DND-41 (cell line): ENCODE data around the gene GPC1.

Experiments
- CTCF ChIP-seq: IDR thresholded peaks from 2 replicates; pipeline ENCODE4 v1.5.1; 2012; ENCODE audit warnings: borderline replicate concordance, low read length, moderate library complexity, mild to moderate bottlenecking; ENCODE audit not compliant: poor library complexity, severe bottlenecking; ENCODE audit errors: extremely low read depth
- EZH2 ChIP-seq: IDR thresholded peaks from 3 replicates; pipeline ENCODE4 v1.6.1; 2012; ENCODE audit warnings: borderline replicate concordance, low read depth, mild to moderate bottlenecking, moderate library complexity, low read length, inconsistent platforms; ENCODE audit not compliant: severe bottlenecking

- TF ChIP-seq CTCF (no peak), EZH2 (no peak)
Measured at GRCh38 chr2:240445961-240446663, 10.6 kb downstream of the GPC1 start.
